ENCODE results near the gene AP2B1.

The AP2B1 gene

GRCh38 chr17:35752945-35753764 is 166.0 kb downstream of the AP2B1 start, which contains the start of gene GAS2L2:
GAS2L2 (minus strand) TSS chr17:35753239; CDS start chr17:35752850, 389 bp downstream.
- no peak for TF ChIP-seq CTCF (IDR thresholded peaks at IDR 0.05; ENCODE audit: low read length, missing control alignments)
- no peak for DNase-seq (ENCODE audit: low read depth)
- no peak within 1 kb of the TSS for H3K4me3 ChIP-seq (replicated peaks; ENCODE audit: low read depth, low read length)

GRCh38 chr17:35757243-35757642 is 170.1 kb downstream of the AP2B1 start:
- no peak for TF ChIP-seq CTCF (IDR thresholded peaks at IDR 0.05; ENCODE audit: low read length, missing control alignments)

GRCh38 chr17:35760587-35760986 is 173.5 kb downstream of the AP2B1 start, which contains the start of gene C17orf50:
C17orf50 (plus strand) TSS chr17:35760887; CDS start chr17:35760942, 55 bp downstream.
- TF ChIP-seq CTCF (IDR thresholded peaks at IDR 0.05; ENCODE audit: low read length, missing control alignments) = no peak
- H3K4me3 ChIP-seq (replicated peaks; ENCODE audit: low read depth, low read length) = no peak within 1 kb of the TSS
- no peak for DNase-seq (ENCODE audit: low read depth)

More at GRCh38 chr17:35757243-35757642, 170.1 kb downstream of the AP2B1 start:
- H3K4me3 ChIP-seq (replicated peaks; ENCODE audit: low read depth, low read length) = no peak overlapping the region
- DNase-seq (ENCODE audit: low read depth) = no peak

- no peak for DNase-seq (ENCODE audit: low read depth)
- no peak overlapping the region for H3K4me3 ChIP-seq (replicated peaks; ENCODE audit: low read depth, low read length)
- no peak for TF ChIP-seq CTCF (IDR thresholded peaks at IDR 0.05; ENCODE audit: low read length, missing control alignments)
Measured at GRCh38 chr17:35761601-35762000, 174.5 kb downstream of the AP2B1 start.

GRCh38 chr17:35763767-35764122 is 176.6 kb downstream of the AP2B1 start:
- DNase-seq (ENCODE audit: low read depth) = no peak
- H3K4me3 ChIP-seq (replicated peaks; ENCODE audit: low read depth, low read length) = no peak overlapping the region
- TF ChIP-seq CTCF (IDR thresholded peaks at IDR 0.05; ENCODE audit: low read length, missing control alignments) = no peak

- TF ChIP-seq CTCF (IDR thresholded peaks at IDR 0.05; ENCODE audit: low read length, missing control alignments) = peak; percentile 65
- peak; percentile 86 for DNase-seq (ENCODE audit: low read depth)
- peak overlapping the region; percentile 40 for H3K4me3 ChIP-seq (replicated peaks; ENCODE audit: low read depth, low read length)
Measured at GRCh38 chr17:35764123-35764991, 177.2 kb downstream of the AP2B1 start.
